GM12873 (cell line): Measurements from ENCODE around the gene SMYD3.

Source experiments
- TF ChIP-seq, protein P1 (sequence below): IDR thresholded peaks from 2 replicates; pipeline ENCODE4 v1.5.1; 2012; ENCODE audit warnings: low read depth, mild to moderate bottlenecking, moderate library complexity, low read length, control low read depth; ENCODE audit not compliant: insufficient read depth; ENCODE audit errors: missing control alignments

SMYD3 gene

DNA sequence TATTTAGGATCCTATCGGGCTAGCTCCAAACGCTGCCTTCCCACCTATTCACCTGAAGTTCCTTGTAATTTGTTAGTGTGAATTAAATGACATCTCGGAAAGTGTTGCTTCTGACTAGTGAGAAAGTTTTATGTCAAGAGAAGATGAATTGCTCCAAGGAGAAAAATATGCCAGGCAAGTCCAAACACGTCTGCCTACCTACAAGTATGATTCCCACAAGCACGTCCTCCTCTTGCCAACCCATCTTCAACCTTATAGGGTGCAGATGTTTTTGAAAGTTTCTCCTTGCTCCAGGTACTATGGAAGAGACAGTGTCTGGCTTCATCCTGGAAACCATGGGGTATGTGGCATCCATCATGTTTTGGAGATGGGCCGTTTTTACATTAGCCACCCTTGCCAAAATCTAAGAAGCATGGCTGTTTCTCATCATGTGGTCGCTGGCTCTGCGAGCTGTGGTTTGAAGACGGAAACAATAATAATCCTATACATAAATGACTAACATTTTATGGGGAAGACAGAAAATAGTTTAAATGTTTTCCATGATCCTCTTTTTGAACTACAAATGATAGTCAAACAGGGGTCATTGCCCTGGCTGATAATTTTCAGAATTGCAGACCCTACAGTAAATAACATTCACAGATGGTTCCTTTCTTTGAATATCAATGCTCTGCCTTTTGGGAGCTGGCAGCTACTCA is 505.8 kb downstream of the SMYD3 start:
- TF ChIP-seq, protein P1, sequence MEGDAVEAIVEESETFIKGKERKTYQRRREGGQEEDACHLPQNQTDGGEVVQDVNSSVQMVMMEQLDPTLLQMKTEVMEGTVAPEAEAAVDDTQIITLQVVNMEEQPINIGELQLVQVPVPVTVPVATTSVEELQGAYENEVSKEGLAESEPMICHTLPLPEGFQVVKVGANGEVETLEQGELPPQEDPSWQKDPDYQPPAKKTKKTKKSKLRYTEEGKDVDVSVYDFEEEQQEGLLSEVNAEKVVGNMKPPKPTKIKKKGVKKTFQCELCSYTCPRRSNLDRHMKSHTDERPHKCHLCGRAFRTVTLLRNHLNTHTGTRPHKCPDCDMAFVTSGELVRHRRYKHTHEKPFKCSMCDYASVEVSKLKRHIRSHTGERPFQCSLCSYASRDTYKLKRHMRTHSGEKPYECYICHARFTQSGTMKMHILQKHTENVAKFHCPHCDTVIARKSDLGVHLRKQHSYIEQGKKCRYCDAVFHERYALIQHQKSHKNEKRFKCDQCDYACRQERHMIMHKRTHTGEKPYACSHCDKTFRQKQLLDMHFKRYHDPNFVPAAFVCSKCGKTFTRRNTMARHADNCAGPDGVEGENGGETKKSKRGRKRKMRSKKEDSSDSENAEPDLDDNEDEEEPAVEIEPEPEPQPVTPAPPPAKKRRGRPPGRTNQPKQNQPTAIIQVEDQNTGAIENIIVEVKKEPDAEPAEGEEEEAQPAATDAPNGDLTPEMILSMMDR: no peak

DNA sequence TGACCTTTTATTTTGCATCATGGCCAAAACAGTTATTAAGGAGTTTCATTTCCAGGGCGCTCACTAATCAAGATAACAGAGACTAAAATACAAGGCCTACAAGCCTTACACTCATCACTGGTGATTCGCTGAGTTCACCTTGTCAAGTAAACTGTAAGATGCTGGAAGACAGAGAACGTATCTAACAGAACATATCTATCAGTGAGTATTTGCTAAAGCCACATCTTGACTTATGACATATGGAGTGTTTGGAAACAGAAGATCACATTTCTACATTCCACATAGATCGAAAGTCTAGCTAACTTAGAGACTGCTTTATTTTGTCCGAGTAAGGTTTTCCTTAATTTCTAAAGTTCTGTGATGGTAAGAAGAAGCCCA is 506.5 kb downstream of the SMYD3 start:
- TF ChIP-seq, protein P1: no peak

DNA sequence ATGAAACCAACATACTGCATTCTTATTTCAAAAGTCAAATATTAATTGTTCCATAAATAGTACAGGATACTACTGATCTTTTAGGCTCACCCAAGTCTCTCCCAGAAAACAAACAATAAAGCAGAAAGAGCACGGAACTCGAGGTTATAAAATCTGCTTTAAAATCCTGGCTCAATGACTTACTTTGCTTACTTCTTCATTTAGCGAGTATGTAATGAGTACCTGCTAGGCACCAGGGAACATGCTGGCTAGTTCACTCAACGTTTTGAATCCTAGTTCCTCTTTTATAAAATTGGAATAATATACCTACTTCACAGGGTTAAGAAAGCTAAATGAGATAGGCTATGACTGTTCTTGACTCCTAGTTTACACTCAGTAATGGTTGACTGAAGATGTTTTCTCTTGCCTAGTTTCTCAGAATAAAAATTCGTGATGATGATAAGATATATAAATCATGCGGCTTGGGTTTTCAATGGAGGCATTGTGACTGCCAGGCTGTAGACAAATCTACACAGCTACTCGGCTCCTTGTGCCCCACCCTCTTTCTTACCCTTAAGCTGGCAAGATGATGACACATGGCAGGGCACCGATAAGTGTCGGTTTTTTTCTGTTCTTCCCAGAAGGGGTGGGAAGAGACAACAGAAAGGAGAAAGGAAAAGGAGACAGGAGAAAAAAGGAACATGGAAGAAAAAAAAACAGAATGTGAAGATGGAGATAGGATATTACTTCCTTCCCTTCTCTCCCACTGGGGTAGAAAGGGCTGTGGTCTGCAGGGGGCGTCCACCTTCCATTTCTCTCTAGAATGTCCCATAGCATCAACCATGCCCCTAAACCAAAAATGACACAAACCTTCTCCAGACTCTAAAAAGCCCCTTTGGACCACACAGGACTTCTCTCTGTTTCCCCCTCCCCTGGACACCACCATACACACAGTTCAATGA is 507.1 kb downstream of the SMYD3 start:
- TF ChIP-seq, protein P1: no peak

DNA sequence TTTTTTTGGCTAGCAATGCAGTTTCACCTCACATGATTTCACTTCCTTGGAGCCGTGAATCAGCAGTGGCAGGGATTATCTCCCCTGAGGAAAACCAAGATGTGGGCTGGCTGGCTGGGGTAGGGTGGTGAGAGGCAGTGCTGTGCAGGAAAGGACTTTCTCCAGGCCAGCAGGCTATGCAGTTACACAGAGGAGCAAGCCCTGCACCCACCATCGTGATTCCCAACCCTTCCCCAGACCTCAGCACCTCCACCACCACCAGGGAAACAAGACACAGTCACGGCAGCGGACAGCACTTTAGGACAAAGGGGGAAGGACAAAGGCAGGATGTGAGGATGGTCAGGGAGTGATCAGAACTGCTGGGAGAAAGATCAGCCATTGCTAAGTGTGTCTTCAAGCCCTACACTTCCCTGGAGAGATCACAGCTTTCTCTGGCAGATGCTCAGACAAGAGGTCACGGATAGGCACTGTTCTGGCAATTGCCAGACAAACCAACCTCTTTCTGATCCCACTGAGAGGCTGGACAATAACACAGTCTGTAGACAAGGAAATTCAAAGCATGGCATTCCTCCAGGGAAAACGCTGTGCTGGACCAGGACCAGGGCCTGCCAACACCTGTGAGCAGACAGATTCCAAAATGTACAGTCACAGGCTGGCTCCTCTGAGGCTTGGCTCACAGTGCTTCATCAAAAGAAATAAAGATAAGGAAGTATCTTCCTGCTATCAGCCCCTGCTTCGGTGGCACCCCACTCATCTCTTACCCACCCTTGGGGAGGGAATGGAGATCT is 509.4 kb downstream of the SMYD3 start:
- TF ChIP-seq, protein P1: no peak

DNA sequence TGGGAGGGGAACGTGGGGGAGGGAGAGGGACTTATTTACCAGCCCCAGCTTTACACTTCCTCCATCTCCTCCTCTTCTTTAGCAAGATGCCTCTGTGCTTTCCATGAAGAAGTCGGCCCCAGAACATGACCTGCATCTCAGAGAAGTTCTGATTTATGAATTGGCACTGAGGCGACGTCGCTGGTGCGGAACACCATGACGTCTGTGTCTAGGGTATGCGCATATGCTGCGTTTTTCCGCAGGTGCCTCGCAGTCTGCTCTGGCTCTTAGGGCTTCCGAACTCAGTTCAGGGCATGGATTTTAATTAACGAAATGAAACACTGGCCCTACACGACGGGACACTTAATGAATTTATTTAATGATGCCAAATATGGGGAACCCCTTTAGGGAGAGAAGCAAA is 510.3 kb downstream of the SMYD3 start:
- TF ChIP-seq, protein P1: no peak

DNA sequence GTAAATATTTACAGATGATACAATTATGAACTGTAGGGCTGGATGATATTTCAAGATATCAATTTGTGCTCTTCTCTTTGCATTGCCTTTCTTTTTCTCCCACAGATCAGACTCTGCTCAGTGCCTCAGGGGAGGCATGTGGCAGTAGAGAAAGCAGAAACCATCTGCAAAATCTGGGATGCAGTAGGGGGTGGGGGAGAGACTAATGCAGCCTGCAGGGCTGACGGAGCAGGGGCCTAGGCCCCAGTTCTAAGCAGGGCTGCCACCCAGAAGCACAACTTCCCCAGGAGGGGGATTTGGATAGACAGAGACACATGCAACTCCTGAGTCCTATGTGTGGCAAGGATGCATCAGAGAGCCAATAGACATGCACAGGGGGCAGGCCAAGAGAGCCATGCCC is 511.6 kb downstream of the SMYD3 start:
- TF ChIP-seq, protein P1: no peak

DNA sequence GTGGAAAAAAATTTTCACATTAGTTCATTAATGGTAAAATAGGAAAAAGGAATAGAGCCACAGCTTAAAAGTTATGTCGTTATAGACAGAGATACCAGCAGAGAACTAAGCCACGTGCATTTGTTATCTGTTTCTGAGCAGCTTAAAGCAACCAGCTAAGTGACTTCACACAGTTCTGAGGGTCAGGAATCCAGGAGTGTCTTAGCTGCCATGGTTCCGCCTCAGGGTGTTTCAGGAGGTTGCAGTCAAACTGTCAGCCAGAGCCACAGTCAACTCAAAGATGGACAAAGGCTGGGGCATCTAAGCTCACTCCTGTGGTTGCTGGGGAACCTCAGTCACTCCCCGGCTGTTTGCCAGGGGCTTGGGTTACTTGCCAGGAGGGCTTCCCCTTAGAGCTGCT is 515.8 kb downstream of the SMYD3 start:
- TF ChIP-seq, protein P1: no peak
